A673 (cell line): ENCODE measurements around the gene GNAZ. TPM values are rescaled to one million over a fixed set of nuclear protein-coding genes. Genes with fewer than 3 reads are reported as not detected.
A peak's percentile ranks its signal among the peaks of the same experiment; 100 is the strongest.

Source experiments
- BruUV-seq: library from RNA; stranded (reverse); fragments of 400-500 nt; replicated peaks from 2 replicates; lab custom pipeline; 2021; lab: Mats Ljungman, UMichigan
- CTCF ChIA-PET: fragments of 300-600 bp; sonication (Branson Sonifier 250); formaldehyde crosslinking; loops from one replicate; lab custom pipeline; 2022; ENCODE audit warnings: antibody characterized with exemption; lab: Charles Lee
- POLR2A ChIA-PET: fragments of 300-600 bp; sonication (Branson Sonifier 250); formaldehyde crosslinking; loops from one replicate; lab custom pipeline; 2022; ENCODE audit warnings: antibody characterized with exemption; ENCODE audit not compliant: low non-redundant PET; lab: Charles Lee
- DNase-seq: peaks from one replicate; pipeline ENCODE4 v3.0.0-alpha.2; 2015; ENCODE audit warnings: low spot score
- H3K27ac ChIP-seq: fragments of 200-600 bp; sonication (generic); 2 replicates; pipeline ENCODE4 v1.5.1; 2016; ENCODE audit warnings: mixed run types, low read depth, mild to moderate bottlenecking, mixed read lengths, antibody characterized with exemption, low read length; ENCODE audit not compliant: poor library complexity, severe bottlenecking
- H3K27me3 ChIP-seq: fragments of 200-600 bp; sonication (generic); replicated peaks from 2 replicates; pipeline ENCODE4 v1.6.1; 2017; ENCODE audit warnings: mixed run types, low read depth, mild to moderate bottlenecking, mixed read lengths, antibody characterized with exemption, low read length; ENCODE audit not compliant: insufficient read depth, poor library complexity
- H3K36me3 ChIP-seq: fragments of 200-600 bp; sonication (generic); 2 replicates; pipeline ENCODE4 v1.6.1; 2016; ENCODE audit warnings: mixed run types, mild to moderate bottlenecking, mixed read lengths, antibody characterized with exemption, low read length; ENCODE audit not compliant: insufficient read depth, poor library complexity, severe bottlenecking
- H3K4me1 ChIP-seq: fragments of 200-600 bp; sonication (generic); 2 replicates; pipeline ENCODE4 v1.6.1; 2017; ENCODE audit warnings: mixed run types, mild to moderate bottlenecking, mixed read lengths, antibody characterized with exemption, low read length; ENCODE audit not compliant: insufficient read depth, poor library complexity, severe bottlenecking
- H3K4me3 ChIP-seq: fragments of 200-600 bp; sonication (generic); 2 replicates; pipeline ENCODE4 v1.5.1; 2016; ENCODE audit warnings: low read depth, mixed run types, mild to moderate bottlenecking, mixed read lengths, low read length; ENCODE audit not compliant: poor library complexity, severe bottlenecking
- H3K9me3 ChIP-seq: fragments of 200-600 bp; sonication (generic); 2 replicates; pipeline ENCODE4 v1.6.1; 2016; ENCODE audit warnings: mixed run types, low read depth, mild to moderate bottlenecking, mixed read lengths, antibody characterized with exemption, low read length; ENCODE audit not compliant: poor library complexity, severe bottlenecking
- CTCF ChIP-seq: fragments of 300-800, 200-600 bp; sonication (generic); conservative IDR thresholded peaks from 2 replicates; pipeline ENCODE4 v1.5.1; 2017; ENCODE audit warnings: low read depth, mild to moderate bottlenecking, antibody characterized with exemption, low read length, moderate library complexity, mixed read lengths
- EZH2 ChIP-seq: fragments of 200-600 bp; sonication (generic); IDR thresholded peaks from 2 replicates; pipeline ENCODE4 v1.6.1; 2017; ENCODE audit warnings: borderline replicate concordance, low read depth, mild to moderate bottlenecking, mixed read lengths, antibody characterized with exemption, low read length; ENCODE audit not compliant: poor library complexity, severe bottlenecking
- intact Hi-C: fragments of 100-400 bp; cut with micrococcal nuclease; formaldehyde crosslinking; loops from one replicate; pipeline ENCODE4 v1.10.0; 2022; ENCODE audit not compliant: unreplicated experiment
- total RNA-seq: library from RNA; stranded (reverse); gene quantifications from 2 replicates; pipeline ENCODE4 v1.2.3, GENCODE V29; 2021

Gene GNAZ
- total RNA-seq, 1 experiment from 2014 or later, result 5.1 TPM

- Histone ChIP-seq H3K27me3 (no peaks in the 10 kb centered on the region), H3K27ac (no peak overlapping the region), H3K4me1 (peaks cover 6% of the 10 kb centered on the region), H3K9me3 (no peaks in the 10 kb centered on the region), H3K4me3 (no peak overlapping the region), H3K36me3 (no peaks in the 10 kb centered on the region)
- ChIA-PET CTCF (no interaction called here), POLR2A (no interaction called here)
- intact Hi-C loops, result no loop called here
- TF ChIP-seq CTCF, result no peak
- TF ChIP-seq EZH2, result no peak
- DNase-seq, result no peak
- no TSS peak for BruUV-seq
These were observed 27.3 kb downstream of the GNAZ start for GRCh38 chr22:23097412-23098229.

DNA sequence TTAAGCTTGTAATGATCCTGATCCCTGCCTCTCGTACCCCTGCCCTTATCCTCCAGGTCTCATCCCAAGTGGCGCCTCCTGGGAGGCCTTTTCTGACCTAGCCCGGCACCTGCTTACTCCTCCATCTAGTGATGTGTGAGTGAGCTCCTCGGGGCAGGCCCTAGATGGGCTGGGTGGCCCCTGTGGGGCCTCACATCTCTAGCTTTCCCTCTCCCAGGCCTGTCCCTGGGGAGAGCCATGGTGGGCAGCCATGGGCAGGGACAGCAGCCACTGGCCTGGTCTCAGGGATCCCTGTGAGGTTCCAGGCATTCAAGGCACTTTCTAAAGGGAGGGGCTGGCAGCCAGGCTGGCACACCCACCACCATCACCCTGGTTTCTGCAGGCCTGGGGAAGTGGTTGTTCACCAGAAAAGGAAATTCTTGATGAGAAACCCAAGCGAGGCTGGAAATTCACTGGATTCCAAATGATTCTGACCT lies 27.9 kb downstream of the GNAZ start:
- TF ChIP-seq EZH2 (no peak), CTCF (no peak)
- H3K4me1 ChIP-seq, result peaks cover 6% of the 10 kb centered on the region
- no peak for DNase-seq
- BruUV-seq, result no TSS peak
- H3K4me3 ChIP-seq, result no peak overlapping the region
- H3K27me3 ChIP-seq, result no peaks in the 10 kb centered on the region
- POLR2A ChIA-PET, result no interaction called here
- H3K27ac ChIP-seq, result no peak overlapping the region
- CTCF ChIA-PET, result no interaction called here
- intact Hi-C loops, result no loop called here
- H3K9me3 ChIP-seq, result no peaks in the 10 kb centered on the region
- no peaks in the 10 kb centered on the region for H3K36me3 ChIP-seq

GRCh38 chr22:23098718-23099530 lies 28.6 kb downstream of the GNAZ start:
- intact Hi-C loops, result no loop called here
- no peak overlapping the region for H3K4me3 ChIP-seq
- ChIA-PET POLR2A (no interaction called here), CTCF (no interaction called here)
- no peaks in the 10 kb centered on the region for H3K9me3 ChIP-seq
- no peak for TF ChIP-seq EZH2
- TF ChIP-seq CTCF, result no peak
- H3K27ac ChIP-seq, result no peak overlapping the region
- peak; percentile 50 for DNase-seq
- no peaks in the 10 kb centered on the region for H3K36me3 ChIP-seq
- no TSS peak for BruUV-seq
- peaks cover 6% of the 10 kb centered on the region for H3K4me1 ChIP-seq
- H3K27me3 ChIP-seq, result no peaks in the 10 kb centered on the region
